ENCODE results near the gene ADSL. TPM values are rescaled to one million over a fixed set of nuclear protein-coding genes. Genes with fewer than 3 reads are reported as not detected.
A peak's percentile ranks its signal among the peaks of the same experiment; 100 is the strongest.

The ADSL gene
- total and polyA plus RNA-seq, 2 donors (not counting 1 experiment from before 2014, with no cell fraction given): 61.0 to 63.8 TPM

DNA sequence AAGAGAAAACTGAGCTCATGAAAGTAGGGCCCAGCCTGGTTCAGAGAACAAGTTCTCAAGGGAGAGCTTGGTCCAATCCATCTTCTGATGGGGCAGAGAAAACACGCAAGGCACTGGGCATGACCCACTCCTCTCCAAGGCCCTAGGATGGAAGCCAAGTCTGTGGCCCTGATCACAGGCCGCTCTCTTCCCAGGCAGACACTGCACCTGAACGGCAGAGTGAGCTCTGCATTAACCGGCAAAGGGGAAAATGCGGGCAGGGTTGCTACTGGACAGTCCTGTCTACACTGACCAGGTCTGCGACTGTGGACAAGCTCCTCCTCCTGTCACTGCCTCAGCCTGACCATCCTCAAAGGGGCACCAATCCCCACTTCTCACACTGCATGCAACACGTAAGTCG, 73.4 kb downstream of the ADSL start:
- 96% methylated on average over 8 of the region's 8 CpGs for WGBS (ENCODE audit: insufficient coverage)
- peaks cover 56% of the 10 kb centered on the region for H3K79me2 ChIP-seq (ENCODE audit: control insufficient read depth, insufficient read depth, low read length)
- H3K27ac ChIP-seq (ENCODE audit: low read length in 2 of 2): no peak overlapping the region
- H3K36me3 ChIP-seq (replicated peaks in 1 of 2; ENCODE audit: control extremely low read depth in 1 of 2, control insufficient read depth in 1 of 2, extremely low read depth in 1 of 2, insufficient read depth in 2 of 2, low read length in 1 of 2): peaks cover 5 to 83% of the 10 kb centered on the region in 2 experiments
- no peak overlapping the region for H3K4me2 ChIP-seq (replicated peaks; ENCODE audit: low read depth, low read length, poor library complexity, severe bottlenecking)
- H3K27me3 Mint-ChIP-seq: no peaks in the 10 kb centered on the region
- no peak overlapping the region for H2AFZ ChIP-seq (ENCODE audit: insufficient read depth, low read depth, low read length, poor library complexity, severe bottlenecking)
- no peak for ATAC-seq (ENCODE audit: low read depth)
- POLR2A ChIA-PET: no interaction called here
- no peaks in the 10 kb centered on the region for H3K9me3 Mint-ChIP-seq (ENCODE audit: insufficient read depth)
- no peak overlapping the region for H3K4me3 ChIP-seq (ENCODE audit: control extremely low read depth in 1 of 5, extremely low read depth in 1 of 5, insufficient read depth in 1 of 5, low read depth in 2 of 5, low read length in 4 of 5)
- H3K9me3 ChIP-seq (ENCODE audit: control extremely low read depth in 1 of 3, control insufficient read depth in 2 of 3, insufficient read depth in 1 of 3, low read length in 2 of 3): no peaks in the 10 kb centered on the region
- CTCF ChIA-PET: interaction anchor here (1.1 to 1.8 kb wide), 2 partner anchors 14 to 16 kb away, joined by 5 to 18 read pairs; no protein-coding TSS in a partner anchor
- H3K27ac Mint-ChIP-seq: peak overlapping the region; percentile 78
- no peaks in the 10 kb centered on the region for H3K27me3 ChIP-seq (replicated peaks in 1 of 4; ENCODE audit: control extremely low read depth in 1 of 4, control insufficient read depth in 3 of 4, insufficient read depth in 4 of 4, low read length in 3 of 4)
- H3K9ac ChIP-seq (ENCODE audit: low read length): no peak overlapping the region
- peaks cover 21% of the 10 kb centered on the region for H4K20me1 ChIP-seq (ENCODE audit: control insufficient read depth, insufficient read depth, low read length, poor library complexity, severe bottlenecking)
- DNase-seq: no peak
- intact Hi-C loops (cut with micrococcal nuclease): loop anchor here (10.0 kb wide), 1 partner anchor 45 kb away; no protein-coding TSS in a partner anchor
- peaks cover 43 to 53% of the 10 kb centered on the region in 2 donors for H3K4me1 ChIP-seq (ENCODE audit: control insufficient read depth in 2 of 2, insufficient read depth in 2 of 2, low read length in 2 of 2)
- peaks cover 49% of the 10 kb centered on the region for H3K4me1 Mint-ChIP-seq
- H3K4me3 Mint-ChIP-seq: no peak overlapping the region
- no peak for TF ChIP-seq EZH2 (IDR thresholded peaks at IDR 0.05; ENCODE audit: borderline replicate concordance, insufficient read depth, low read depth, low read length, poor library complexity, severe bottlenecking)
- TF ChIP-seq, protein P1, sequence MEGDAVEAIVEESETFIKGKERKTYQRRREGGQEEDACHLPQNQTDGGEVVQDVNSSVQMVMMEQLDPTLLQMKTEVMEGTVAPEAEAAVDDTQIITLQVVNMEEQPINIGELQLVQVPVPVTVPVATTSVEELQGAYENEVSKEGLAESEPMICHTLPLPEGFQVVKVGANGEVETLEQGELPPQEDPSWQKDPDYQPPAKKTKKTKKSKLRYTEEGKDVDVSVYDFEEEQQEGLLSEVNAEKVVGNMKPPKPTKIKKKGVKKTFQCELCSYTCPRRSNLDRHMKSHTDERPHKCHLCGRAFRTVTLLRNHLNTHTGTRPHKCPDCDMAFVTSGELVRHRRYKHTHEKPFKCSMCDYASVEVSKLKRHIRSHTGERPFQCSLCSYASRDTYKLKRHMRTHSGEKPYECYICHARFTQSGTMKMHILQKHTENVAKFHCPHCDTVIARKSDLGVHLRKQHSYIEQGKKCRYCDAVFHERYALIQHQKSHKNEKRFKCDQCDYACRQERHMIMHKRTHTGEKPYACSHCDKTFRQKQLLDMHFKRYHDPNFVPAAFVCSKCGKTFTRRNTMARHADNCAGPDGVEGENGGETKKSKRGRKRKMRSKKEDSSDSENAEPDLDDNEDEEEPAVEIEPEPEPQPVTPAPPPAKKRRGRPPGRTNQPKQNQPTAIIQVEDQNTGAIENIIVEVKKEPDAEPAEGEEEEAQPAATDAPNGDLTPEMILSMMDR (IDR thresholded peaks at IDR 0.05): no peak

DNA sequence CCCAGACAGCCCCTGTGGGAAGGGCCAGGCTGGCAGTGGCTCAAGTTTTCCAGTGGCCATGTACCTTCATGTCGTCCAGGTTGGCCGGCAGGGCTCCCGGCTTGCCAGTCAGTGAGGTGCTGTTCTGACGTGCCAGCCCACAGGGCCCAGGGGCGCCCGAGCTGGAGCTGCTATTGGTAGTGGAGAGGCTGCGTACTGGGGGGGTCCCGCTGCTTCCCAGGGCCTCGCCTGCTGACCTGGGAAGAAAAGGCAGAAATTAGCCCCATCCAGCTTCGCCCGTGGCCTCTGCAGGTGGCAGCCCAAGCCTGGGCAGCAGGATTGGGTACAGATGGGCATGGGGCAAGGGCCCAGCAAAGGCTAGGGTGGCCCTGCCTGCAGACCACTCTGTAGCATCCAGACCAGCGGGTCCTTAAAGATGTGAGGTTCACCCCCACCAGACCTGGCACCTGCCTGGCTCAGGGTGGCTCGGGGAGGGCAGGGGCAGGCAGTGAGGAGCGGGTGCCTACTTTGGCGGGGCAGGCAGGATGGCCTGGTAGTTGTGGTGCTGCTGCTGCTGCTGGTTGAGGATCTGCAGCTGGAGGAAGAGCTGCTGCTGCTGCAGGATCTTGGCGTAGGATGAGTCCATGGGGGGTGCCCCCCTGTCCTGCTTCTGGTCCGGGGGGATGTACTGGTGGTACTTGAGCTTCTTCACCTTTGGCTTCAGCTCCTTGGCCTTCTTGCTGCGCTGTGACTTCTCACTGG, 74.2 kb downstream of the ADSL start:
- Mint-ChIP-seq H3K4me1 (peaks cover 41% of the 10 kb centered on the region), H3K27ac (peak overlapping the region; percentile 46), H3K4me3 (no peak overlapping the region), H3K9me3 (ENCODE audit: insufficient read depth) (no peaks in the 10 kb centered on the region), H3K27me3 (no peaks in the 10 kb centered on the region)
- no peak overlapping the region for H2AFZ ChIP-seq (ENCODE audit: insufficient read depth, low read depth, low read length, poor library complexity, severe bottlenecking)
- ChIA-PET CTCF (interaction anchor here (1.1 to 1.8 kb wide), 2 partner anchors 13 to 16 kb away, joined by 5 to 18 read pairs; no protein-coding TSS in a partner anchor), POLR2A (interaction anchor here (0.5 to 0.8 kb wide), 2 partner anchors 11 to 39 kb away, joined by 3 read pairs; no protein-coding TSS in a partner anchor)
- H3K79me2 ChIP-seq (ENCODE audit: control insufficient read depth, insufficient read depth, low read length): peaks cover 63% of the 10 kb centered on the region
- intact Hi-C loops (cut with micrococcal nuclease): no loop called here
- H3K4me2 ChIP-seq (replicated peaks; ENCODE audit: low read depth, low read length, poor library complexity, severe bottlenecking): no peak overlapping the region
- H3K4me3 ChIP-seq (ENCODE audit: control extremely low read depth in 1 of 5, extremely low read depth in 1 of 5, insufficient read depth in 1 of 5, low read depth in 2 of 5, low read length in 4 of 5): no peak overlapping the region
- 97% methylated on average over 18 of the region's 18 CpGs for WGBS (ENCODE audit: insufficient coverage)
- ATAC-seq (ENCODE audit: low read depth): no peak
- no peaks in the 10 kb centered on the region for H3K9me3 ChIP-seq (ENCODE audit: control extremely low read depth in 1 of 3, control insufficient read depth in 2 of 3, insufficient read depth in 1 of 3, low read length in 2 of 3)
- no peak overlapping the region for H3K9ac ChIP-seq (ENCODE audit: low read length)
- DNase-seq: no peak
- peaks cover 5 to 91% of the 10 kb centered on the region in 2 experiments for H3K36me3 ChIP-seq (replicated peaks in 1 of 2; ENCODE audit: control extremely low read depth in 1 of 2, control insufficient read depth in 1 of 2, extremely low read depth in 1 of 2, insufficient read depth in 2 of 2, low read length in 1 of 2)
- peaks cover 29% of the 10 kb centered on the region for H4K20me1 ChIP-seq (ENCODE audit: control insufficient read depth, insufficient read depth, low read length, poor library complexity, severe bottlenecking)
- TF ChIP-seq, protein P1 (IDR thresholded peaks at IDR 0.05): no peak
- TF ChIP-seq EZH2 (IDR thresholded peaks at IDR 0.05; ENCODE audit: borderline replicate concordance, insufficient read depth, low read depth, low read length, poor library complexity, severe bottlenecking): no peak
- peaks cover 35 to 45% of the 10 kb centered on the region in 2 donors for H3K4me1 ChIP-seq (ENCODE audit: control insufficient read depth in 2 of 2, insufficient read depth in 2 of 2, low read length in 2 of 2)
- H3K27ac ChIP-seq (ENCODE audit: low read length in 2 of 2): no peak overlapping the region
- no peaks in the 10 kb centered on the region for H3K27me3 ChIP-seq (replicated peaks in 1 of 4; ENCODE audit: control extremely low read depth in 1 of 4, control insufficient read depth in 3 of 4, insufficient read depth in 4 of 4, low read length in 3 of 4)

Data from B cell (primary cell).